ENCODE measurements around the gene MIR17HG.
"Not testable (repeated sequence)": the region's sequence is repeated elsewhere in the genome, so short reads cannot be mapped to it uniquely, and the experiment has no call there.

The MIR17HG gene

DNA sequence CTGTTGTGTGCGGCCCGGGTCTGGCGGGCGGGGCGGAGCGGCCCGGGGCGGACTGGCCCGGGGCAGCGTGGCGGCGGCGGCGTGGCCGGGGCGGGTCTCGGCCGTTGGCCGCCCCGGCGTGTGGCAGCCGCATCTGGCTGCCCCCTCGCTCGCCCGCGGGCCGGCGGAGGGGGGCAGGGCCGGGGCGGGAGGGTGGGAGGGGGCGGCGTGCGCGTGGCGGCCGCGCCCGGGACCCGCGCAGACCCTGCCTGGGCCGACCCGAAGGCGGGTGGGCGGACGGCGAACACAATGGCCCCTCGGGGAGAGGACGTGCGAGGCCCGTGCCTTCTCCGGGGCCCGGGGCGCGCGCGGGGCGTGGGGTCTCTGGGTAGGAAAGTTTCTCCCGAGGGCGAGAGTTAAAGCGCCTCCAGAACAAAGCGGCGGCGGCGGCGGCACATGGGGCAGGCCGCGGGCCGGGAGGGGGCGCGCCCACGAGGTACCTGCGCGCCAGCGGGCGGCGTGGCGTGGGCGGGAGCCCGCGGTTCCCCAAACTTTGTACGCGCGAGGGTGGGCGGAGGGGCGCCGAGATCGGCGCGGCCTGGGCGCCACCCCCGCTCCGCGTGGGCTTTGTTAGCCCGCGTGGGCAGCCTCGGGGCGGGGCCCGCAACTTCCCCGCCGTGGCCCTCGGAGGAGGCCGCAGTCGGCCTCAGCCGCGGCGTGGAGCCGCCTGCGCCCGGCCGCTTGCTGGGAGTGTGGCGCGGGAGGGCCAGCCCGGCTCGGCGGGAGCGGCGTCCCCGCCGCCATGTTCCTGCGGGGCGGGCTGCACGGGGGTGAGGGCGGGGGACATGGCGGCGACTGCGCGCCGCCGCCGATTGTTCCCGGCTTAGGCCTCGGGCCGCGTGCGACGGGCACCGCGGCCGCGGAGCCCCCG, 764 bp downstream of the MIR17HG start:
- DNase-seq: peak; percentile 62

DNA sequence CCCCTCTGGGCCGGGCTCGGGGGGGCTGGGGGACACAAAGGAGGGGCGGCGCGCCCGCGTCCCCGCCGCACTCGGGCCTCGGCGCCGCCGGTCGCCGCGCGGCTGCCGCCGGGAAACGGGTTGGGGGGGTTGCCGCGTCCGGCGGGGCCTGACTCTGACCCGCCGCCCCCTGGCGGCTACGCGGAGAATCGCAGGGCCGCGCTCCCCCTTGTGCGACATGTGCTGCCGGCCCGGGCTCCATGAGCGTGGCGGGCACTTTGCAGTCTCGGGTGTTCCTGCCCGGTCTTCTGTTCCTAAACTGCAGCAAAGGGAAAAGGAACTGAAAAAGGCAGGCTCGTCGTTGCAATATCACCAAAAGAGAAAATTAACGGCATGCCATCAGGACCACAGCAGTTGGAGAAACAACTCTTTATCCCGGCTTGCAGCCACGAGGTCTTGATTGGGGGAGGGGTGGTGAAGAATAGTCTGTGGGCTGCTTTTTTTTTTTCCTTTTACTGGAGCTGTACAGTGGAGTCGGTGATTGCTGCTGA, 1.5 kb downstream of the MIR17HG start:
- DNase-seq: peak; percentile 93

DNA sequence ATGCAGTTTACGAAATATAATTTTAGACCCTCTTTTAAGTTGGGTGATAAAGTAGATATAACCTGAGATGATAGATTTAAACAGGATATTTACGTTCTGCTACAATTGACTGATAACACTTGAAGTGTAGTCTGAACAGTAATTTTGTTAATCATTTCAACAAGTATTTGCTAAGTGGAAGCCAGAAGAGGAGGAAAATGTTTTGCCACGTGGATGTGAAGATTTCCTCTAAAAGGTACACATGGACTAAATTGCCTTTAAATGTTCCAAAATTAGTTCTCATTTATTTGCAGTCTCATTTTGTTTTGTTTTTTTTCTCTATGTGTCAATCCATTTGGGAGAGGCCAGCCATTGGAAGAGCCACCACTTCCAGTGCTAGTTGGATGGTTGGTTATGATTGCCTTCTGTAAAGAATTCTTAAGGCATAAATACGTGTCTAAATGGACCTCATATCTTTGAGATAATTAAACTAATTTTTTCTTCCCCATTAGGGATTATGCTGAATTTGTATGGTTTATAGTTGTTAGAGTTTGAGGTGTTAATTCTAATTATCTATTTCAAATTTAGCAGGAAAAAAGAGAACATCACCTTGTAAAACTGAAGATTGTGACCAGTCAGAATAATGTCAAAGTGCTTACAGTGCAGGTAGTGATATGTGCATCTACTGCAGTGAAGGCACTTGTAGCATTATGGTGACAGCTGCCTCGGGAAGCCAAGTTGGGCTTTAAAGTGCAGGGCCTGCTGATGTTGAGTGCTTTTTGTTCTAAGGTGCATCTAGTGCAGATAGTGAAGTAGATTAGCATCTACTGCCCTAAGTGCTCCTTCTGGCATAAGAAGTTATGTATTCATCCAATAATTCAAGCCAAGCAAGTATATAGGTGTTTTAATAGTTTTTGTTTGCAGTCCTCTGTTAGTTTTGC, 2.8 kb downstream of the MIR17HG start:
- no peak for DNase-seq

DNA sequence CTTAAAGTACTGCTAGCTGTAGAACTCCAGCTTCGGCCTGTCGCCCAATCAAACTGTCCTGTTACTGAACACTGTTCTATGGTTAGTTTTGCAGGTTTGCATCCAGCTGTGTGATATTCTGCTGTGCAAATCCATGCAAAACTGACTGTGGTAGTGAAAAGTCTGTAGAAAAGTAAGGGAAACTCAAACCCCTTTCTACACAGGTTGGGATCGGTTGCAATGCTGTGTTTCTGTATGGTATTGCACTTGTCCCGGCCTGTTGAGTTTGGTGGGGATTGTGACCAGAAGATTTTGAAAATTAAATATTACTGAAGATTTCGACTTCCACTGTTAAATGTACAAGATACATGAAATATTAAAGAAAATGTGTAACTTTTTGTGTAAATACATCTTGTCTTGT, 3.6 kb downstream of the MIR17HG start:
- no peak for DNase-seq

DNA sequence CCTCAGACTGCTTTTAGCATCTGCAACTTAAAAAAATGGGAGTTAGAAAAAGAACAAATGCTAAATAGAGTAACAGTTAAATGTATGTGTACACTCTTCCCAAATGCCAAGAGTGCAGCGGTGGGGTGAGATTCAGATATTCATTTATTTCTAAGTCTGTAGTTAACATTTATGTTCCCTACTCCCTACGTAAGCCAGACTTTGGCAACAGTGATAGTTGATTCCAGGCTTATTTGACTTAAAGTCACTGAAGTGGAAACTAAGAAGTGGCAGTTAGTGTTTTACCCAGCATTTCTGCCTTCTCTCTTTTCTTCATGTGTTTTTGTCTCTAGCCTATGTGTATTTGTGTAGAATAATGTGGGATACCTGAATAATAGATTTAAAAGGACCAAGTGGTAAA, 4.5 kb downstream of the MIR17HG start:
- no peak for DNase-seq

DNA sequence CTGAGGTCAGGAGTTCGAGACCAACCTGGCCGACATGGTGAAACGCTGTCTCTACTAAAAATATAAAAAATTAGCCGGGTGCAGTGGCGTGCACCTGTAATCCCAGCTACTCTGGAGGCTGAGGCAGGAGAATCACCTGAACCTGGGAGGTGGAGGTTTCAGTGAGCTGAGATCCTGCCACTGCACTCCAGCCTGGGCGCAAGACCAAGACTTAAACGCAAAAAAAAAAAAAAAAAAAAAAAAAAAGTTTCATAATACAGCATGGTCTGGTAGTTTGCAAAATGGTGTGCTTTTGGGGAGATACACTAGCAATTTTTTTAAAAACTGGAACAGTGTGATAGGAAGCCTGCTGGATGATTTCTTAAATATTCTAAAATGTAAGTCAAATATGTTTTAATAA, 5.4 kb downstream of the MIR17HG start:
- not testable (repeated sequence) for DNase-seq

DNA sequence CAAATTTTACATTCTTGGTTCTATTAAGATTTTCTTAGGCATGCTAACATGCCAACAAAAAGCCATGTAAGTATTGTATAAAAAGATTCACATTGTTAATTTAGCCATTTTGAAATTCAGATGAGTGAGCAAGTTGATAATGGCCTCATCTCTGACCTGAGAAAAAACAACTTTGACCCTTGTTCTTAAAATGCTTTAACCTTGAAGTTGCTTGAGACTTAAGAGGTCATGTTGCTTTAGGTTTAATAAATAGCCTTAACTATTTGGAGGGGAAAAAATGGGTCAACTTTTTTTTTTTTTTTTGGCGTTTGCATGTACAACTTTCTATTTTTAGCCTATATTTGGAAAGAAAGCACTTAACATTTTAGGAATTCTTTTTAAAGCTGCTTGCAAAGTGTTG, 6.0 kb downstream of the MIR17HG start:
- DNase-seq: no peak

DNA sequence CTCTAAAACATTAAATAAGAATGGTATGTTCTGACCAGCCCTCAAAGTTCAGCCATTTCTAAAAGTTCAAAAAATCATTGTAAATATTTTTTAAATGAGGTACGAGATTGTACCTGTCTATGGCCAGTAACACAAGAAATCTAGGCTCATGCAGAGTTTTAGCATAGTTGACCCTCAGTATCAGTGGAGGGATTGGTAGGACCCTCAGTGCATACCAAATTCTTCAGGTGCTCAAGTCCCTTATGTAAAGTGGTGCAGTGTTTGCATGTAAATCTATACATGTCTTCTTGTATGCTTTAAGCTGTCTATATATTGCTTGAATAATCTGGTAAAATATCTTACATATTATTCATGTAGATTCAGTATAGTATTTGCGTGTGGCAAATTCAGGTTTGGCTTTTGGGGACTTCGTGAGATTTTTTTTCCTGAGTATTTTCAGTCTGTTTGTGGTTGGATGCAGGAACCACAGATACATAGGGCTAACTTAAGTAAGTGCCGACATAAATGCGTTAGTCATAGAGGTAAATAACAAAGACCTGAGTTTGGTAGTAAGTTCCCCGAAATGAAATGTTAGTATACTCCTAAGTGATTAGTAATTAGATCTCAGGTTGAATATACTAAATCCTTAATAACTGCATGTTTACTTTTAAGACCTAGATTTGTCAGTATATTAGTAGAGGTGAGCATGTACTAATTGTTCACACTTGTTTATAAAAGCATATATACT, 7.8 kb downstream of the MIR17HG start:
- no peak for DNase-seq

DNA sequence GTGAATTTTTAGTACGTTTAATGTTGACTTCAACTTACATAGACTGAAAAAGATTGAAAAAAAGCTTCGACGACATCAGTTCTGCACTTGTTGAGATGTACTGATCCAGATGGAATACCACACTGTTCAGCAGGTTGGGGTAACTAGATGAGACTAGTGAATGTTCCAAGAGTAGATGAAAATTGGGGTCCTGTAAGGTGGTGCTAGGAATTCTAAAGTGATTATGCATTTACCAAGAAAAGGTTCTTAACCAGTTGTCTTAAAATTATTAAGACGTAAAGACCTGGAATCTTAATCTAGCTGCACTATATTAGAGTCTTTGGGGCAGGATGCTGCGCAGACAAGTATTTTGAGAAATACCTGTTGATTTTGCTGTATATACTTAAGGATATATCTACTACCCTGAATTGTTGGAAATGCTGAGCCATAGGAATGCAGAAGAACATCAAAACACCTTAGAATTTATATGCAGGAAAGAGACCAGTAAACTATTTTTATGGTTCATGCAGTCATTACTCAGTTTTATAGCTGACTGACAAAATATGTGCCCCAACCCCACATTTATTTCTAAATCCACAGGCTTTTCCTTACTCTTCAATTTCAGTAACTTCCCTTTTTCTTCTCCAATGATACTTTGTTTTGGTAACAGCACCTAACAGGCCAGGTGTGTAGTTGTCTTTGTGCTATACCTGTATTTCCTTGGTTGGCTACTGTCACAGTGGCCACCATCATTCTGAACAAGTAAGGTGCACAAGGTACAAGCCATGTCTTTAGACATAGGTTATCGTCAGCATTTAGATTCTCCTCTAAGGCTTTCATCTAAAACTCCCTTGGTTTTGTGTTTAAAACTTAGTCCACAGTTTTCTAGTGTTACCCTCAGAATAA, 8.6 kb downstream of the MIR17HG start:
- no peak for DNase-seq

DNA sequence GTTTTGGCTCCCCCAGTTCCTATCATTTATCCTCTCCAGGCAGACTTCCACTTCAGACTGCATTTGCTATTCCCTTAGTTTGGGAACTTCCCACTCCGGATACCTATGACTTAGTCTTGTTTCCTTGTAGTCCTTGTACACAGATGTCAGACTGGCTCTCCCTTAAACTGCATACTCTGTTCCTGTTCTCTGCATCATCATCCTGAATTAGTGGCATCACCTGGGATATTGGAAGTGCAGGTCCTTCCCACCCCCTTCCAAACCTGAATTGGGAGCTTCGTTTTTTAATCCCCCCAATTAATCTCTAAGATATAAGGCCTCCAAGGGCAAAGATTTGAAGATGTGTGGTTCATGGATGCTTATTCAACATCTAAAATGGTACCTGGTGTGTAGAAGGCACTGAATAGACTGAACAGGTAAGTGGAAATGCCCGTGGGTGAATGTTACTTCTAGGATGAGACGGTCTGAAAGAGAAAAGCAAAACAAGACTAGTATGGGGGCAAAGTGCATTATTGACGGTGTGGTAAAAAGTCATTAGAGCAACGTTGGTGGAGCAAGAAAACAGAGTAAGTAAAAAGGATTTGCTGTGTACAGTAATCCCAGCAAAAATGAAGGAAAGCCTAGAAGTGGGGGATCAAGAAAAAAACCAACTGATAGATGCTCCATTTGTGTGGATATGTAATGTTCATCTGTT, 9.6 kb downstream of the MIR17HG start:
- DNase-seq: no peak

DNA sequence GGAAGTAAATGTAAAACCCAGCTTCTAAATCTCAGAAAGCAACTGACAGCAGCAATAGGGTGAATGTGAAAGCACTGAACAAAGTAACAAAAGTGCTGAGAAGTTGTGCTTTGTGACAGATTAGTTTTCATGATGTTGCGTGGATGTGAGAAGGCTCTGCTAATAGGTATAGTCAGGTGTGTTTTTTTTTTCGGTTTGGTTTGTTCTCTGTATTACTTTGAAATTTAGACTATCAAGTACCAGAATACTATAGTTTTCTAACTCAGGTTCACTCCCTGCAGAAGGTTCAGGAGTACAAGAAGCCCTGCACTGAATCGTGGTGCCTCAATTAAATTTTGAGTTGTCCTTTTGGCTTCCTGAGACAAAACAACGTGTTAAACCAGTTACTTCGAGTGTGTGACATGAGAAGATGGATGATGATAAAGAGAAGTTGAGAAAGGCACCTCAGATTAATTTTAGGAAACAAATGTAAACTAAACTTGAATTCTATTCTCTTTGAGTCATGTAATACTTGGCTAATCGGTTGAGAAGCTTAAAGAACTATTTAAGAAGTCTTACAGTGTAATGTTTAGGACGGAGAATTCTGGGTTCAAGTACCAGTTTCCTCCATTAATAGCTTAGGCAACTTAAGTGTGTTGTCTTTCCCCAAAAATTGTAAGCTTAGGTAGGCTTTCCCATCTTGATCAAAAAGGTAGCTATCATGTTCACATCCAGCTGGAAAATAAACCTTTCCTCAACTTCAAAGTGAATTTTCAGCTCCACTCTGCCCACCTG, 10.3 kb downstream of the MIR17HG start:
- DNase-seq: no peak

DNA sequence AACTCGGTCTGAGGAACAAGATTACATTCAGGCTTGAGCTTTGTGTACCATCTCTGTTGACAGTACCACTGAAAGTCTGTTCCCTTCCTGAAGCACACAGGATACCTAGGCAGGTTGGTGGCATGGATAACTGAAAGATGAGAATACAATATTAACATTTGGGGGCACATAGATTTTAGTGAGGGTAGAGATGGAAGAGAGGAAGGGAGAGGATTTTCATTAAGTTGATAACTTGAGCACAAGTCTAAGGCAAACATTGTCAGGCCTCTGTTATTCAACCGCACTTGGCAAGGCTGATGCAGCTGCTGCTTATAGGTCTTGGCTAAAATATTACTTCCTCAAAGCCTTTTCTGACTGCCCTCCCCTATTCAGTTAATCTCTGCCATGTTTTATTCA, 10.9 kb downstream of the MIR17HG start:
- DNase-seq: no peak

DNA sequence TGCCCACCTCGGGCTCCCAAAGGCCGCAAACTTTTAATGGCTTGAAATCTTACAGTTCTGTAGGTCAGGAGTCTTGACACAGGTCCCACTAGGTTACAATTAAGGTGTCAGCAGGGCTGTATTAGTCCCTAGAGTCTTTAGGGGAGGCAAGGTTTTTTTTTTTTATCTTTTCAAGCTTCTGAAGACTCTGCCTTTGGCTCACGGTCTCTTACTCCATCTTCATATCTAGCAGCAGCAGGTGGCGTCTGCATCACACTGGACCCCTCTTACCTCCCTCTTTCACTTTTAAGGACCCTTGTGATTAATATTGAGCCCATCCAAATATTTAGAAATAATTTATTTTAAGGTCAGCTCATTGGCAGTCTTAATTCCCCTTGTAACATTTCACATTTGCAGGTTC, 11.6 kb downstream of the MIR17HG start:
- no peak for DNase-seq

DNA sequence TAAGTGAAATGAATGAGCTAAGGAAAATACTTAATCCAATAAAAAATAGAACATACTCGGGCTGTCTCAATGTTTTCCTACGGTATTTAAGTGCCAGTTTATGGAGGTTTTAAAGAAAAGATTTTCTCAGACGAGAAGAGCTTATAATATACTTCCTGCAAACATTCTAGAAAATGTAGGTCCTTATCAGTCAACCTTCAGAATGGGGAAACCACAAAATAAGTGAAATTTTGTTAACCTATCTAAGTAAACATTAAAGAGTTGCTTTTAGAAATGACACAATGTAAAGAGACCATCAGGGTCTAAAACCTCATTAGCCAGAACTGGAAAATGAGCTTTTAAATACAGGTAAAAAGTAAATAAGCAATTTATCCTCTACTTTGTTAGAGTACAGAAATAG, 12.1 kb downstream of the MIR17HG start:
- no peak for DNase-seq

DNA sequence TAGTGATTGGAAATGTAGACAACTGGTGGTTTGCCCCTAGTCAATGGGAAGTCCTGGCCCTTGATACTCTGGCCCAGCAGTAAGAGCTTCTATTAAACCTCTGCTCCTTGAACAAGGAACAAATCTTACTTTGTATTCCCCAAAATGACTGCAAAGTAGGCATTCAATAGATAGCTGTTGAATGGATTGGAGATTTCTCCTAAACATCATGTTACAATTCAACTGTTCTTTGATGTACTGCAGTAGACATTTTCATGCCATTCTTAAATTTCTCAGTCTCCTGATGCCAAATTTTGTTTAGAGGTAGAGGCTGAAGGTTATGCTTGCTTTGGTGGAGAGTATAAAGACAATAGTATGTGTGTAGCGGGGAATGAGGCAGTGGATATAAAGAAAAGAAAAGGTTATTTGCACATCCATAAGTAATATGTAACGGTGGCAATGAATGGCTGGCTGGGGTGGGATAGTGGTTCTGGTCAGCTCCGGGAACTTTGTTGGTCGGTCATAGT, 12.8 kb downstream of the MIR17HG start:
- no peak for DNase-seq

DNA sequence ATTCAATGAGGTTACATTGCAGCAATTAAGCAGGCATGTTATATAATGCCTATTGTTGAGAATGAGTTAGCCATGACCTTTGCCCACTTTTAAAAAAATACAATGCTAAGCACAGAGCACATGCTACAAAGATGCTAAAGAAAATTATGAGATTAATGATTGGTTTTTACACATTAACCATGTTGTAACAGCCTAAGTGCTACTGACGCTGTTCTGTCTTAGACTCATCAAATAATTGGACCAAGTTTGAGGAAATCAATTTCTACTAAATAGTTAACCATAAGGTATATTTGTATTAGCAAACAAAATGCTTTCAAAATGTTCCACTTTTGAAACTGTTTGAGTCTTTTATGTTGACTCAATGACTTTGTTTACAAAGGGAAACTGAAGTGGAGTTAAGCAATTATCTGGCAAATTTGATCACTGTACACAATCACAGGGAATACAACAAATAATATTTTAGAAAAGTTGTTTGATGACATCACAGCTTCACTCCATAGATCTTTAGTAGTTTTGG, 14.3 kb downstream of the MIR17HG start:
- no peak for DNase-seq

DNA sequence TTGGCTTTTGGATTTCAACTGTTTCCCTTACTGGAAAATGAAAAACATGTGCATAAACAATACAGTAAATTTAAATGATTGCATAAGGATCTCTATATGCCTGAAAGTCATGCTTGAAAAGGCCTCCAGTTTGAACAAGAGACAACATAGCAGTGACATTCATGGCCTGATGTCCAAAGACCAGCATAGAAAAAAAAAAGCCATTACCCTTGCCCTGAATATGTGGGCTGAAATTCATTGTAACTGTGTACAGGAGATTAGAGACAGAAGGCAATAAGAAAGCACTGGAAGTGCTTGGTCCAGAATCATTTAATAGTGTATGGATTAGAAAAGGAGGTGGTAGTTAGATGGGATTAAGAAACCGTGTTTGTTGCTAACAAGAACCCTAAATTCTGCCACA, 15.4 kb downstream of the MIR17HG start:
- no peak for DNase-seq

DNA sequence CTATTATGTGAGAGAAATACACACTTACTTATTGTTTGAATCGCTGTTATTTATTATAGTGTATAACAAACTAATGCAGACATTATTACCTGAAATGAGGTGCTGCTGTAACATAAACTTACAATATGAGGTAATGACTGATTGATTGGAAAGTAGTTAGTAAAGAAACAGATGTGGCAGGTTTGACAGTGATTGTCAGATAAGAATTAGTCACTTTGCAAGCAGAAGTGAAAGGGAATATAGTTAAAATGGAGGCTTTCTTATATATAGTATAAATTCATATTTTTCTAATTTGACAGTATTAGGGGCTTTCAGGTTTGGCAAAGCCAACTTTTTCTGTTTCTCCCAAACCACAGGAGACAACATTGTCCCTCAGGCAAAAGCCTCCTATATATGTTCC, 20.6 kb downstream of the MIR17HG start:
- DNase-seq: no peak

DNA sequence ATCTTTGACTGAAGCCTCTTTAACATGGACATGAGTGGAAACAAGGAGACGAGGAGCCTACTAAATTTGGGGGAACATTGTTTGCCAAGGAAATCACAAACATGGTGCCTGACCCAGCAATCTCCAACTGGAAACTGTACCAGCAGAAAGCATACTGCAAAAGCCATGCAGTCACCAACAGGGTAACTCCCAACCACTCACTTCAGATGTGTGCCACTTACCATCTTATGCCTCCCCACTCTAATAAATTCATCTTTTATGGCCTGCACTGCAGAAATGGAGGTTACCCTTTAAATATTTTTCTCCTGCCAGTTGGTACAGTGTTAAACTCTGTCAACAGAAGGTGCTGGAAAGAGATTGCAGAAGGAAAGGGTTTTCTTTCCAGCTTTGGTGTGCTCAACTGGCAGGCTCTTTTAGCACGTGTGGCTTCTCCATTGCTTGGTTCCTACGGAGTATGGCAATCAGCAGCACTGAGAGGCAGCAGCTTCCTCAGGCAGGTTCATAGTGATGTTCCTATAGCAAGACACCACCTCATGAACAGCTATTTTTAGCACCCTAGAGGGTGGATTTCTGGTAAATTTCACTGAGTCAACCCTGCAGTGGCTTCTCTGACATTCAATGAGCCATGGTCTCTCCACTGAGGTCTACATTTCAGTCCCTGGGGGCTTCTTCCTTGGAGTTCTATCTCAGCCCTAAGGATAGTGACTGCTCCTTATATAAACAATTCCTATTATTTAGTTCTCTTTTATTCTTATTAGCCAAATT, 21.4 kb downstream of the MIR17HG start:
- peak; percentile 58 for DNase-seq

All from islet precursor cell (in vitro differentiated cells).